Measurements from ENCODE around the gene NPHP4. TPM values are rescaled to one million over a fixed set of nuclear protein-coding genes. Genes with fewer than 3 reads are reported as not detected.

NPHP4 gene
- total RNA-seq, 1 donor, result 6.5 TPM

DNA sequence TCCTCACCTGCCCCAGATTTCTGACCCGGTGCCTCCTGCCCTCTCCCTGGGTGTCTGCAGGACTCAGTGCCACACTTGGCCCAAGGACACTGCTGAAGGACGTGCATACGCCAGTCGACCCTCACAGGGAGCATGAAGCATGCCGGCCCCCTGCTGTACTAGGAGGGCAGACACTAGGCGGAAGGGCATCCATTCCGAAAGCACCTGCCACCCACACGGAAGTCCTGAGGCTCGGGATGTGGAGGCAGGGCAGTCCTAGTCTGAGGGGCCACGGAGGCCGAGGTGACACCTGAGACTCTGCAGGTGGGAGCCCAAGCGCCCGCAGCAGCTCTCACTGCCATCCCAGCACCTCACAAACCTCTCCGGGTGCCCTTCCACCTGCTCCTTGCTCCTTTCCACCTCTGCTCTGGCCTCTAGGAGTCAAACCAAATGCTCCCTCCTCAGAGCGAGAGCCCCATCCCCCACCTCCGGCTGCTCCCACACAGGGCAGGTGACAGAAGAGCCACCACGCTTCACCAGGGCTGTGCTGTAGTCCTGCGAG lies 2.4 kb downstream of the NPHP4 start:
- no peak overlapping the region for H3K4me3 ChIP-seq (ENCODE audit: low read depth, low read length)
- TF ChIP-seq, protein P1, sequence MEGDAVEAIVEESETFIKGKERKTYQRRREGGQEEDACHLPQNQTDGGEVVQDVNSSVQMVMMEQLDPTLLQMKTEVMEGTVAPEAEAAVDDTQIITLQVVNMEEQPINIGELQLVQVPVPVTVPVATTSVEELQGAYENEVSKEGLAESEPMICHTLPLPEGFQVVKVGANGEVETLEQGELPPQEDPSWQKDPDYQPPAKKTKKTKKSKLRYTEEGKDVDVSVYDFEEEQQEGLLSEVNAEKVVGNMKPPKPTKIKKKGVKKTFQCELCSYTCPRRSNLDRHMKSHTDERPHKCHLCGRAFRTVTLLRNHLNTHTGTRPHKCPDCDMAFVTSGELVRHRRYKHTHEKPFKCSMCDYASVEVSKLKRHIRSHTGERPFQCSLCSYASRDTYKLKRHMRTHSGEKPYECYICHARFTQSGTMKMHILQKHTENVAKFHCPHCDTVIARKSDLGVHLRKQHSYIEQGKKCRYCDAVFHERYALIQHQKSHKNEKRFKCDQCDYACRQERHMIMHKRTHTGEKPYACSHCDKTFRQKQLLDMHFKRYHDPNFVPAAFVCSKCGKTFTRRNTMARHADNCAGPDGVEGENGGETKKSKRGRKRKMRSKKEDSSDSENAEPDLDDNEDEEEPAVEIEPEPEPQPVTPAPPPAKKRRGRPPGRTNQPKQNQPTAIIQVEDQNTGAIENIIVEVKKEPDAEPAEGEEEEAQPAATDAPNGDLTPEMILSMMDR (IDR thresholded peaks at IDR 0.05; ENCODE audit: insufficient read depth, low read depth, low read length), result no peak
- no peak for DNase-seq (ENCODE audit: low read depth)

DNA sequence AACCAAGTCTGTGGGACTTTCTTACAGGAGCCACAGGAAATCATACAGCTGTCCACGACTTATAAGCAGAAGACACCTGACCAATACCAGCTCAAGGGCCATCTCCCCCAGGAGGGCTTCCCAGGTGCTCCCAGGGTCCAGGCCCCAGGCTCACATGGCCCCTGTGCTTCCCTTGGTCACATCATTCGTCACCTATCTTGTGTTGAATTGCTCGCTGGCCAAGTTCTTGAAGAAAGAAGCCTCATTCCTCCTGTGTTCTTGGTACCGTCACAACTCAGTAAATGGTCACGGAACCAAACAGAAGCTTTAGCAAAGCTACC lies 3.0 kb downstream of the NPHP4 start:
- no peak overlapping the region for H3K4me3 ChIP-seq (ENCODE audit: low read depth, low read length)
- DNase-seq (ENCODE audit: low read depth), result no peak
- TF ChIP-seq, protein P1 (IDR thresholded peaks at IDR 0.05; ENCODE audit: insufficient read depth, low read depth, low read length), result no peak

DNA sequence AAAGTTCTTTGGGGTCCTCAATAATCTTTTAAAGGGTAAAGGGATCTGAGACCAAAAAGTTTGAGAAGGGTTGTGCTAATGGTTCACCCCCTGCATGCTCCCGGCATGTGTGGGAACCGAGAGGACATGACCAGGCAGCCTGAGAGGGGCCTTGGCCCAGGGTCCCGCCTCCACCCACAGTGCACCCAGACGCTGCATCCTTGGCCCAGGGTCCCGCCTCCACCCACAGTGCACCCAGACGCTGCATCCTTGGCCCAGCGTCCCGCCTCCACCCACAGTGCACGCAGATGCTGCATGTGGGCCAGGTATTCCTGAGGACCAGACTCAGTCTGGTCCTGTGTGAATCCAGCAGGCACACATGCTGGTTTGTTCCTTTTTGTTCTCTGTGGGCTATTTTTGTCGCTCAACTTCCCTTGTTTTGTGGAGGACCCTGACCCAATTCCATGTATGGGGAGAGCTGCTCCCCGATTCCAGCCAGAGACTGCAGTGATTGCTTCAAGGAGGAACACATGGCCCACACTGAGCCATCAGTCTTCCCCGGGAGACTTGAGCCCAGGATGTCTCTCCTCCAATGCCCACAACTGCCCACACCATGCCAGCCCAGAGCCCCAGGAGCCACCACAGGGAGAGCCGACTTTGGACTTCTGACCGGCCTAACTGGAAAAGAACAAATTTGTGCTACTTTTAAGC lies 3.5 kb downstream of the NPHP4 start:
- DNase-seq (ENCODE audit: low read depth), result no peak
- no peak overlapping the region for H3K4me3 ChIP-seq (ENCODE audit: low read depth, low read length)
- TF ChIP-seq, protein P1 (IDR thresholded peaks at IDR 0.05; ENCODE audit: insufficient read depth, low read depth, low read length), result no peak

DNA sequence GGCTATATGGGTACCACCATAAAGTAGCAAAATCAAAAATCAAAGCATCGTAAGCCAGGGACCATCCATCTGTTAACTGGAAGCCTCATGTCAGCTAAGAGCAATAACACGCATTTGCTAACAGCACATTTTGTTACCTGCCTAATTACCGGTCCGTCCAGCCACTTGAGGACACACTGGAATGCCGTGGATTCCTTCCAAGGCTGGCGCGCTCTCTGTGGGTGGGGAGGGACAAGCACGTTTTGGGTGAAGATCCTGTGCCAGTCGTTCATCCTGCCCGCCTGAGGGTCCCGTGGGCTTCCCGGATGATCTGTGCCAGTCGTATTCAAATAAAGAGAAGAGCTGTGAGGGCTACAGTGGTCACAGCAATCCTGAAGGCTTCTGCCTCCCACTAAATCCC lies 6.2 kb downstream of the NPHP4 start:
- TF ChIP-seq, protein P1 (IDR thresholded peaks at IDR 0.05; ENCODE audit: insufficient read depth, low read depth, low read length), result no peak
- DNase-seq (ENCODE audit: low read depth), result no peak
- H3K4me3 ChIP-seq (ENCODE audit: low read depth, low read length), result no peak overlapping the region

DNA sequence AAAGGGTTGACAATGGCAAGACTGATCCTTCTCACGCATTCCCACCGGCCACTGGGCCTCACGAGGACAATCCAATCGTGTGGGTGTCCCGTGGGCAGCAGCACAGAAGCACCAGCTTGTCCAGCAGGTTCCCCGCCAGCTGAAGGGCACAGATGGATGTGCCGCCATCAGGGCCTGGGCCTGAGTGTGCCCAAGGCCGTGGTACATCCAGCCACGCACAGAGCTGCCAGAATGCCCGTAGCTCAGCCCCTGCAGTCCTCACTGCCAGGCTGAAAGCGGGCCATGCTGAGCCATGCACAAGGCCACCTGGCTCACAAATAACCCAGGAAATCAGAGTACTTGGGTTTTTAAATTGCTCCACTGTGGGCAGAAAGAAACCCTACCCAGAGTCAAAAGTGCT lies 7.0 kb downstream of the NPHP4 start:
- TF ChIP-seq, protein P1 (IDR thresholded peaks at IDR 0.05; ENCODE audit: insufficient read depth, low read depth, low read length), result no peak
- no peak for DNase-seq (ENCODE audit: low read depth)
- H3K4me3 ChIP-seq (ENCODE audit: low read depth, low read length), result no peak overlapping the region

DNA sequence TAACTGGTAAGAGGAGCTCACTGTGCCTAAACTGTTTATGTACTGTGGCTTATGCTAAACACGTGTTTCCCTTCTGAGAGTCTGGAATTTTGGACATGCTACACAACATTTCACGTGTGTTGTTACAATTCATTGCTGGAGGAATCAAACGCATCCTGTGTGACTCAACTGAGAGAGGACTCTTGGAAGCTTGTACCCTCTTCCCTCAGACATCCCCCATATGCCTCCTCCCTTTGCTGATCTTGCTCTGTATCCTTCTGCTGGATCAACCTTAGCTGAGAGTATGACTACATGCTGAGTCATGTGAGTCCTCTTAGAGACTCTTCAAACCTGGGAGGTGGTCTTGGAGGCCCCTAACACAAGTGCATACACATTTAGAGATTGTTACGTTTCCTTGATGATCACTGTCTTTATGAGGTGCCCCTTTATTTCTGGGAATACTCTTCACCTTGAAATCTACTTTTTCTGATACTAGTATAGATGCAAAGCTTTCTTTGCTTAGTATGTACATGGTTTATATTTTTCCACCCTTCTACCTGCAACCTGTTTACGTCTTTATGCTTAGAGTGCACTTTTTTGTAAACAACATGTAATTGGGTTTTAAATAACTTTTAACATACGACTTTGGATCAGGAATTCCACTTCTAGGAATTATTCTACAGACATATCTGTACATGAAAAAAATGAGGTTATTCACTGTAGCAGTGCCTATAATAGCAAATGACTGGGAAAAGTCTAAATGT lies 8.7 kb downstream of the NPHP4 start:
- TF ChIP-seq, protein P1 (IDR thresholded peaks at IDR 0.05; ENCODE audit: insufficient read depth, low read depth, low read length), result no peak
- H3K4me3 ChIP-seq (ENCODE audit: low read depth, low read length), result no peak overlapping the region
- DNase-seq (ENCODE audit: low read depth), result peak; percentile 60

Data from fibroblast of villous mesenchyme (primary cell).